NCI-H1092 treated with DMSO at 0.1 percent for 48 hours (cell line): Measurements from ENCODE around the gene WNT11.

Source experiments
- DNase-seq: peaks from one replicate; lab custom pipeline; 2025; lab: John Stamatoyannopoulos, UW

The WNT11 gene

GRCh38 chr11:76174330-76174729 lies 32.0 kb downstream of the WNT11 start:
- no peak for DNase-seq

DNA sequence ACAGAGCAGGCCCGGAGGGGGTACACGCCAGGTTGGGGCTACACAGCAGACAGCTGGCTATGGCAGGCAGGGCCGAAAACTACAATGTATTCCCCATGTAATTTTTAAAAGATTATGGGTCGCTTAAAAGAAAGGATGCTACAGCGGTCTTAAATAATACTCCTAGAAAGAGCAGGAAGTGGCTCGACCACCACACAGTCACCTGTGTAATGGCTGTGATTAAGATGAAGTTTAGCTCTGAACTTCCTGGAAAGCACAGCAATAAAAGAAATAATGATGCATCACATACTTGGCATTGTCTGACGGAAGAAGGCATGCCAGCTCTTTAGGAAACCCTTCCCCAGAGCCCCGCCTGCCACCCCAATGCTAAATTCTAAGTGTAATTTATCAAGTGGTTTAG lies 32.6 kb downstream of the WNT11 start:
- DNase-seq, result no peak

DNA sequence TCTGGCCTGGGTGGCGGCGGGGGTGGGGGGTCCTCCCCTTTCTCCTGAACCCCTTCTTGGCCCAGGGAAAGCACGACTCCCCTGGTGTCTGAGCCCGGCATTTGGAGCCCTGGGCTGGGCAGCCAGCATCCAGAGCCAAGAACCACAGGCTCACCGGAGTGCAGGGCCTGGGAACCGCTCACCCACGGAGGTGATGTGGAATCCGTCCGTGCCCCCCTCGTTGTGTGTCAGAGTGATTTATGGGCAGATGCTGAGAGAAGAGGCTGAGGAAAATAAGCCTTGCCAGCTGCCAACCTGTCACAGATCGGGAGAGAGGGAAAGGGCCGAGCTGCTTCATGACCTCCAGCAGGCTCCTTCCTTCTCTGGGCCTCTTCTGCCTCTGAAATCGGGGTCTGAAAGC lies 33.7 kb downstream of the WNT11 start:
- no peak for DNase-seq

- no peak for DNase-seq
Observed at GRCh38 chr11:76170468-76170867, 35.8 kb downstream of the WNT11 start.

DNA sequence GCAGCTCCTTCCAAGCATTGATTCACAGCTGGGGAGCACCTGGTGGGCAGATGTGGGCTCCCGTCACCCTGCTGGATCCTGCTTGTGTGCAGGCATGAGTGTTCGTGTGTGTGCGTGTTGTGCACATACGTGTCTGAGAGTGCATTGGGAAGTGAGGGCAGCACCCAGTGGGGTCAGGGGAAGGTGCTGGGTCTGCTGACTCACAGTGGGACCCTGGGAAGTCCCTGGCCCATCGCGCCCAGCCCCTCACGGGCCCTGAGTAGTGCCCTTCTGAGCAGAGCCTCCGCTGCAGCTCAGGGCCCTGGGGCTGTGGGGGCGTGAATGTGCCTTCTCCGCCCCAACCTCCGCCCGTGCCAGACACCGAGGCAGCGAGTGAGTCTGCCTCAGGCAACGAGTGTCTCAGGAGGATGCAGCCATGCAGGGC lies 36.8 kb downstream of the WNT11 start:
- no peak for DNase-seq

DNA sequence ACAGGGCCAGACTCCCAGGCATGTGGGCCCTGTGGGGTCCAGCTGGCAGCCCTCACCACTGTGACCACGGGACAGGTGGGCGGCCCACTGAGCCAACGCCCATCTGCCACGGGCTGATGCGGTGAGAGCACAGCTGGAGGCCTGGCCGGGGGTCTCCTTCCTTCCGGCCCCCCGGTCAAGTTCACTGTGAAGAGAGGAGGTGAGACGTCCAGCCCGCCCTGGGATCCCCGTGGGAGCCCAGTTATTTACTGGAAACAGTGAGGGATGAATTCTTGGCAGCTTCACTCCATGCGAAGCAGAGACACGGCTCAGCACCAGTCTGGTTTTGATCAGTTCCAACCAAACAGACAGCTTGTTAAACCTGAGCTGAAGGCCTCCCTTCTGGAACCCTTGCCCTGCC lies 38.7 kb downstream of the WNT11 start:
- DNase-seq, result no peak

DNA sequence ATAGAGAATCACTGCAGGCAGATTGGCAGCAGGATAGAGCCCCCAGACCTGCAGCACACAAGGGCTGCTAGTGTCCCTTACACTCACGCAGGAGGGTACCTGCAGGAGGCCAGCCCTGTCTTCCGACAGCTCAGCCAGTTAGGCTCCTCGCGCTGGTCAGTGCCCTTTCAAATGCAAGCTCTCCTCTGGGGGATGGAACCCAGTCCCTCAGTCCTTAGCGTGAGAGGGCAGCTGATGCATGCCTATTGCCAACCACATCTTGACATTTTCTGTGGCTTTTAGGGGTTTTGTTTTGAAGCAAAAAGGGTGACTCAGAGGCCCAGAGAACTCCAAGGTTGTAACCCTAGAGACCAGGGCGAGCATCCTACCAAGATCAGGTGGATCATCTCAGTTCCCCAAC lies 40.0 kb downstream of the WNT11 start:
- DNase-seq, result no peak

DNA sequence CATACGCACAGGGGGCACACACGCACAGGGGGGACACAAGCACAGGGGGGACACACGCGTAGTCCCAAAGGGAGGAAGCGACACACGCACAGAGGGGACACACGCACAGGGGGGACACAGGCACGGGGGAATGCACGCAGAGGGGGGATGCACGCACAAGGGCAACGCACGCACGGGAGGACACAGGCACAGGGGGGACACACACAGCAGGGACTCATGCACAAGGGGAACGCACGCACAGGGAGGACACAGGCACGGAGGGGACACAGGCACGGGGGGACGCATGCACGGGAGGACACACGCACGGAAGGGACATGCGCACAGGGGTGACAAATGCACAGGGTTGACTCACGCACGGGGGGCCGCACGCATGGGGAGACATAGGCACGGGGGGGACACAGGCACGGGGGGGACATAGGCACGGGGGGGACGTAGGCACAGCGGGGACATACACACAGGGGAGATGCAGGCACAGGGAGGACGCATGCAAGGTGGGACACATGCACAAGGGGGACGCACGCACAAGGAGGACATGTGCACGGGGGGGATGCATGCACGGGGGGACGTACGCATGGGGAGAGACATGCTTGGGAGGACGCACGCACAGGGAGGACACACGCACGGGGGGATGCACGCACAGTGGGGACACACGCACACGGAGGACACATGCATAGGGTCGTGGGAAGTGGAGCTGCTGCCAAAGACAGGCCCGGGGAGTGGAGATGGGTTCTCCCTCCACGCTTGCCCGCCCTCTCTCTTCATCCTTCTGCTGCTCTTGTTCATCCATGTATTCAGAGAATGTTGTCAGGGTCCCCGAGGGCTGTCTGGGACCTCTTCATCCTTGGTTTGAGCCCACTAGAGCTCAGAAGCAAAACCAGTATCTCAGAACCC lies 41.2 kb downstream of the WNT11 start:
- DNase-seq, result no peak

- DNase-seq, result no peak
Observed at GRCh38 chr11:76164081-76164480, 42.2 kb downstream of the WNT11 start.

DNA sequence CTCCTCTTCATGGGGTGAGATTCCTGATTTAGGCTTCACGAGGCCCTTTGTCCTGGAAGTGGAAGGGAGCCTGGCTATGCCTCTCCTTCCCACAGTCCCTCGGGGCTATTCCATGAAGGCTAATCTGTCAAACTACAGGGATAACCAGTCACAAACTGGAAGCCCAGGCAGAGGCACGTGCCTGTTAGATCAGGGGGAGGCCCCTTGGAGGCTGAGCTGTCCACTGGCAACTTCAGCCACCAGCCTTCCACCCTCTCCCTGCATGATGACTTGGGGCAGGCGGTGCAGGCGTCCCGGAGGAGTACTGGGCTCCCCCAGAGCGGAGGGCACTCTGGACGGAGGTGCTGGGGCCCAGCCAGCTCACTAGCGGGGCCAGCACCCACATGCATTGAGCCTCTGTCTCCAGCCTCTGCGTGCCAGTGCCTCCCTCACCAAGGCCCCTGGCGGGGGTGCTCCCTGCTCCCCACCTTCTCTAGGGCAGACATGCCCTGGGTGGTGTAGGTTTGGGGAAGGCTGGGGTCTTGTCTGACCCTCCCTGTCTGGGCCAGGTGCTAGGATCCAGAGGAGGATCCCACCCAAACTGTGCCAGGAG lies 42.9 kb downstream of the WNT11 start:
- DNase-seq, result no peak

DNA sequence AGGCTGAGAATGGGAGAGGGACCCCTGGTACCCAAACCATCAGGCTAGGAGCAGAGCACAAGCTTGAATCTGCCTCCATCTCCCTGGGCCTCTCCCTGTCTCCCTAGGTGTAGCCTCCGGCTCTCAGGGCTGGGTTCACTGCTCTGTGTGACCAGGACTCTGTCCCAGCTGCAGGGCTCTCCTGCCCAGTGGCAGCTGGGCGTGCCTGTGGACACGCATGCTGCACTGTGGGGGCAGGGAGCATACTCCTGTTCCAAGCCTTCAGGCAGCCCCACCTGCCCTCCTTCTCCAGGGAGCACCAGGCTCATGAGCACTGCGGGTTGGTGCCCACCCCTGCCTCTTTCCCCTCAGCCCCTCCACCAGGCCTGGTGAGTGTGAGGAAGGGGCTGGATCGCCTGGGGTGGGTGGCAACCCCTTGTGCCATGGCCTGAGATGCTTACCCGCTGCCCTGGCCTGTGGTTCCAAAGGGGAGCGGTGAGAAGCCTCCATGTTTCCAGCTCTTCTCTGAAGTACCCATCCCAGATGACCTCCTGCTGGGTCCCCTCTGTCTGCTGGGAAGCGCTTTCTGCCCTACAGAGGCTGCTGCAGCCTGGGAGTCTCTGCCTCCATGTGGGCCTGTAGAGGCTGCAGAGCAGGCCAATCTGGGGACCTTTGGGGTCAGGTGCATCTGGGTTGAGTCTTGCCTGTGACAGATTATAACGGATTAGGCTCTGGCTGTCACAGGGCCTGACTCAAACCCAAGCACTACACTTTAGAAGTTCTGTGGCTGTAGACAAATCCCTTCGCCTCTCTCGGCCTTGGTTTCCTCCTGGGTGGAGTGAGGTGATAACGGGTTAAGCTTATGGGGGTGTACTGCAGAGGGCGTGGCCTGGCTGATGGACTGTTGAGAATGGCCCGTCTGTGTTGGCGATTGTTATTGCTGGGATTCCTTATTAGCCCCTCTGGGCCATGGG lies 43.7 kb downstream of the WNT11 start:
- DNase-seq, result no peak

GRCh38 chr11:76161261-76161961 lies 44.9 kb downstream of the WNT11 start:
- peak; percentile 58 for DNase-seq

GRCh38 chr11:76160856-76161255 lies 45.4 kb downstream of the WNT11 start:
- DNase-seq, result no peak

GRCh38 chr11:76159983-76160661 lies 46.2 kb downstream of the WNT11 start:
- DNase-seq, result peak; percentile 88

DNA sequence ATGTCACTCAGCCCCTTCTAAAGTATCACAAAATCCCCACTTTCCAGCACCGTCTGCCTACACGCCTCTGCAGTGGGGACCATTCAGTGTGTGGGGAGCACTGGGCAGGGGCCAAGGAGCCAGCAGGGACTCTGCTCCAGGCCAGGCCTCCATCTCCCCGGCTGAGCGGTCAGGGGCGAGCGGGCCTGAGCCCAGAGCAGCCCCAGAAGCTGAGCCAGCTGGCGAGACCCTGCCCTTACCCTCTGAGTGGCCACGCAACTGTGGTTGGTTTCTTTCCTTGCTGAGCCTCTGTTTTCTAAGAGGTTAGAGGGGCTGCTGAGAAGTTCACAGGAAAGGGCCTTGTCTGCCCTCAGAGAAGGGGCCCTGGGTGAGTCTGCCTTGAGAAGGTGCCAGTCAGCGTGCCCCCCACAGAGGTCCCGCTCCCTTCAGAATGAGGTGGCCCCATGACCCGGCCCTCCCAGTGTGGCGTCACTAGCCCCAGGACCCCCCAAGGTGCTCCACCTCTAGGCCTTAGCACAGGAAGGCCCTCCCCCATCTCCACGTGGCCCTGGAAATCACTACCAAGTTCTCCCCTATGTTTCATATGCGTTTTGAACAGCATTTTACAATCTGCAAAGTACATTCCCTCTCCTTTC lies 46.9 kb downstream of the WNT11 start:
- DNase-seq, result no peak

DNA sequence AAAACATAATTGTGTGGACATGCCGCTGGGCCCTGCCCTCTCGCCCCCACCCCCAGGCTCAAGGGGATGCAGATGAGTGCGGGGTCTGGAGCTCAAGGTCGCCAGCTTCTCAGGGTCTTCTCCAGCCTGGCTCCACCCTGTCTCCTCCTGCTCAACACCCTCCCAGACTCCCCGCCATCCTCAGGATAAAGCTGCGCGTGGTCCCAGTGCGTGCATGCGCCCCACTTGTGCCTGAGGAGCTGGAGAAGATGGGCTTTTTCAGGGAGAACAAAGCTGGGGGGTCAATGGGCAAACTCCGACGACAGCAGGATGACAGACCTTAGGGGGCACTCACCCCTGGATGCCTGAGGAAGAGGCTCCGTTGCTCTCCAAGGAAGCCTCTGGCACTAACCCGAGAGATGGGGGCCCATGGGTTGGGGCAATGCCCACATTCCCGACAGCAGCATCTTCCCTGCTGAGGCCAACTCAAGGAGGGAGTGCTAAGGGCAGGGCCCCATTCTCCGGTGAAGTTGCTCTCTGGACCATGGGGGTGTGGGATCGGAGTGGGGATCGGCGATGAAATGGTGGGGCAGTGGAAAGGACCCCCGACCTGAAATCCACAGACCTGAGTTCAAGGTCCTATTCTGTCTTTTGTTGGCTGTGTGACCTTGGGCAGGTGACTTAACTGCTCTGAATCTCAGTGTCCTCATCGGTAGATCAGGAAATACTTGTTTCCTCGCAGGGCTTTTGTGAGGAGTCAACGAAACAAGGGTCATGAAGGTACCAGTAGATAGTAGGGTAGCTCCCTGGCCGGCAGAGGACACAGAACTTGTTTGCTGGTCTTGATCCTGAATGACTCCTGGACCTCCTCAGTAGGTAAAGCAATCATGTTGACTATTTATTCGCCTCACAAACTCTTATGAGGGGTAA lies 47.7 kb downstream of the WNT11 start:
- no peak for DNase-seq

DNA sequence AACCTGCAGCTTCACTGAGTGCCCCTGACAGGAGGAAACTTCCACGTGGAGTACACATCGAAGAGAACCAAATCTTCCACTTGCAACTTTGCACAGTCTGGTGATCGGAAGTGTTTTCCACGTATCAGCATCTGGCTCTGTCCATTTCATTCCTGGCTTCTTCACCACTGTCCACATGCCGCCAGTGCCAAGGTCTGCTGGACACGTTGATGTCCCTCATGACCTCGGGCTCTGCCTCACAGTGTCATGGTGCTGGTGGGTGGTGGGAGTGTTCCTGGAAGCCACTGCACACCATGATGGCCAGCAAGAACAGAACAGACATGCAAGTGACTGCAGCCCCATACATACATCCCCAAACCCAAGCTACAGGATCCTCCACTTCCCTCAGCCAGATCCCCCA lies 48.4 kb downstream of the WNT11 start:
- no peak for DNase-seq

DNA sequence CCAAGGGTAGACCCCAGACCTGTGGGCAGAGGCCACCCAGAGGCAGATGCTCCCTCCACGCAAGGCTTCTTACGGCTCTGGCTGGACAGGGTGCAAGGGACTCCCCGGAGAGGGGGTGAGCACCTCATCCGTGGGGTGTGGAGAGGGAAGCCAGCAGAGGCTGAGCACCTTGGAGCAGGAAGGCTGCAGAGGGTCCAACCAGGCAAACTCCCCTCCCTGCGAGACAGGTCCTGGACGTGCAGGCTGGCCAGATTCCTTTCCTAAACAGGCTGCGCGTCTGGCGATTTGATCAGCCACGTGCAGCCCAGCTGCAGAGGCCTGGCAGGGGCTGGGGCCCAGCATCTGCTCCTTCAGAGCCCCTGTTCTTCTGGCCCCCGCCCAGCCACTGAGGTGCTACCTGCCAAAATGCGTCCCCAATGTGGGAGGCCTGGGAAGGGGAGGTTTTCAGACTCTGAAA lies 49.3 kb downstream of the WNT11 start:
- no peak for DNase-seq

DNA sequence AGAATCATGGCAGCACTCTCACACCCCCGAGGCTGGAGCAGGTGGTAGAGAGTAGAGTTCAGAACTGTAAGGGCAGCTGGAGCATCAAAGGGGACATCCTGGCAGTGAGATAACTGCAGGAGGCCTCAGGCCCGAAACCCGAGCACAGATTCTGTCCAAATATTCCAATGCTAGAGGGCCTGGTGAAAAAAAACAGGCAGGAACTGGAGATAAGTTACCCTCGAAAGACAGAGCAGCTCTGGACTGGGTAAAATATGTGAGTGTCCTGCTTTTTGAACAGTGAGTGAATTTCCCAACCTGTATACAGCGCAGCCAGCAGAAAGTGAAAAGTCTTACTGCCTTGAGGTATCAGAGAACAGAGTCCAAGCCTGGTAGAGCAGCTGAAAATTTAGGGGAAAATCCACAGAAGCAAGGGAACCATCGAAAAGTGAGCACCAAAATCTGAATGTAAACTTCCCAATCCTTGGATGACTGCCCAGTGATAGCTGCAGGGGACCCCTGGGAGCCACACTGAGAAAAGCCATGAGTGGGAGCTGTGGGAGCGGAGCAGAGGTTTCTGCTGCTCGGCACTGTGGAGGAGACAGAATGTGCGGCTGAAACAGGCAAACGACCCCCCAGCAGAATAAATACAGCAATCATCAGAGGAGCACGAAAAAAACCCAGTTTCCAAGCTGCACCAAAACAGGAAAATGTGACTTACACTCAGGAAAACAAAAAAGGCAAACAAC lies 50.6 kb downstream of the WNT11 start:
- no peak for DNase-seq
